Measurements from ENCODE around the gene LCLAT1.

LCLAT1 gene

GRCh38 chr2:30424231-30424630 lies 22.8 kb upstream of the LCLAT1 start:
- DNase-seq: no peak

- DNase-seq: no peak
These were observed 21.7 kb upstream of the LCLAT1 start for GRCh38 chr2:30425326-30425725.

GRCh38 chr2:30427606-30428347 lies 19.3 kb upstream of the LCLAT1 start:
- no peak for DNase-seq

- no peak for DNase-seq
These were observed 18.7 kb upstream of the LCLAT1 start for GRCh38 chr2:30428348-30428662.

- DNase-seq: peak; percentile 18
These were observed 18.1 kb upstream of the LCLAT1 start for GRCh38 chr2:30428827-30429461.

GRCh38 chr2:30433541-30434299 lies 13.3 kb upstream of the LCLAT1 start:
- DNase-seq: no peak

GRCh38 chr2:30434708-30435107 lies 12.3 kb upstream of the LCLAT1 start:
- no peak for DNase-seq

GRCh38 chr2:30436859-30437435 lies 10.1 kb upstream of the LCLAT1 start:
- DNase-seq: no peak

- DNase-seq: no peak
These were observed 9.1 kb upstream of the LCLAT1 start for GRCh38 chr2:30437809-30438548.

- no peak for DNase-seq
These were observed 7.8 kb upstream of the LCLAT1 start for GRCh38 chr2:30439296-30439695.

GRCh38 chr2:30439879-30440278 lies 7.2 kb upstream of the LCLAT1 start:
- no peak for DNase-seq

GRCh38 chr2:30441023-30441422 lies 6.0 kb upstream of the LCLAT1 start:
- DNase-seq: no peak

- DNase-seq: no peak
These were observed 4.0 kb upstream of the LCLAT1 start for GRCh38 chr2:30443081-30443480.

- DNase-seq: no peak
These were observed 2.8 kb upstream of the LCLAT1 start for GRCh38 chr2:30444273-30444672.

- no peak for DNase-seq
These were observed 1.7 kb upstream of the LCLAT1 start for GRCh38 chr2:30445266-30445821.

- no peak for DNase-seq
These were observed 371 bp upstream of the LCLAT1 start for GRCh38 chr2:30446602-30447148.

- no peak for DNase-seq
These were observed 1.3 kb downstream of the LCLAT1 start for GRCh38 chr2:30448308-30448707.

- no peak for DNase-seq
These were observed 1.8 kb downstream of the LCLAT1 start for GRCh38 chr2:30448866-30449265.

GRCh38 chr2:30450025-30450424 lies 3.0 kb downstream of the LCLAT1 start:
- DNase-seq: no peak

- DNase-seq: no peak
These were observed 6.5 kb downstream of the LCLAT1 start for GRCh38 chr2:30453498-30453897.

GRCh38 chr2:30454571-30454970 lies 7.5 kb downstream of the LCLAT1 start:
- no peak for DNase-seq

GRCh38 chr2:30455114-30455738 lies 8.2 kb downstream of the LCLAT1 start:
- DNase-seq: no peak
